T-helper 1 cell treated with Interleukin-12 subunit alpha and Interleukin-12 subunit beta and Interleukin-4 antibody, amounts not matched to agents 30 μg/mL and 1 μg/mL, for 36 hours (primary cell): ENCODE data around the gene LPCAT1.
"Not testable (repeated sequence)": the region's sequence is repeated elsewhere in the genome, so short reads cannot be mapped to it uniquely, and the experiment has no call there.

Source experiments
- H3K27ac Mint-ChIP-seq: one replicate; pipeline ENCODE4 v1.8.0; 2021; ENCODE audit warnings: mild to moderate bottlenecking, mixed read lengths
- H3K27me3 Mint-ChIP-seq: one replicate; pipeline ENCODE4 v1.8.0; 2021; ENCODE audit warnings: low read depth, mixed read lengths
- H3K36me3 Mint-ChIP-seq: one replicate; pipeline ENCODE4 v1.8.0; 2021; ENCODE audit warnings: low read depth, mixed read lengths
- H3K4me1 Mint-ChIP-seq: one replicate; pipeline ENCODE4 v1.8.0; 2021; ENCODE audit warnings: low read depth, mixed read lengths
- H3K4me3 Mint-ChIP-seq: one replicate; pipeline ENCODE4 v1.8.0; 2021; ENCODE audit warnings: mild to moderate bottlenecking, moderate library complexity, mixed read lengths
- H3K9me3 Mint-ChIP-seq: one replicate; pipeline ENCODE4 v1.8.0; 2021; ENCODE audit warnings: mixed read lengths

LPCAT1 gene

GRCh38 chr5:1437226-1437829 is 86.4 kb downstream of the LPCAT1 start:
- Mint-ChIP-seq H3K9me3 (peaks cover 11% of the 10 kb centered on the region), H3K36me3 (no peaks in the 10 kb centered on the region), H3K4me1 (no peaks in the 10 kb centered on the region), H3K4me3 (no peak overlapping the region), H3K27ac (no peak overlapping the region), H3K27me3 (no peaks in the 10 kb centered on the region)

DNA sequence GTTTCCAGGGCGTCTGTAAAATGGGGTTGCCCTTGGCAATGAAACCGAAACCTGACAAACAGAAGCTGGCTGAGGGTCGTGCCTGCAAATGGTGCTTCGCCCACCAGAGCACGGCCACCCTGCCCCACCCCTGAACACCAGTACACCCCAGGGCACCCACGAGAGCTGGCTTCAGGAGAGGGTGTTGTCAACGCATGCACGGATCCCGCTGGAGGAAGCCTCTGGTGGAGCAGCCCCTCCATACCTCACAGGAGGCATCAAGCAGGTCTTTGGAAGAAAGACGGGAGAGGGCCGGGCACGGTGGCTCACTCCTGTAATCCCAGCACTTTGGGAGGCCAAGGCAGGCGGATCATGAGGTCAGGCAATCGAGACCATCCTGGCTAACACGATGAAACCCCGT is 87.1 kb downstream of the LPCAT1 start:
- H3K9me3 Mint-ChIP-seq, result peaks cover 11% of the 10 kb centered on the region
- no peaks in the 10 kb centered on the region for H3K36me3 Mint-ChIP-seq
- H3K27ac Mint-ChIP-seq, result no peak overlapping the region
- H3K27me3 Mint-ChIP-seq, result no peaks in the 10 kb centered on the region
- no peaks in the 10 kb centered on the region for H3K4me1 Mint-ChIP-seq
- H3K4me3 Mint-ChIP-seq, result no peak overlapping the region

DNA sequence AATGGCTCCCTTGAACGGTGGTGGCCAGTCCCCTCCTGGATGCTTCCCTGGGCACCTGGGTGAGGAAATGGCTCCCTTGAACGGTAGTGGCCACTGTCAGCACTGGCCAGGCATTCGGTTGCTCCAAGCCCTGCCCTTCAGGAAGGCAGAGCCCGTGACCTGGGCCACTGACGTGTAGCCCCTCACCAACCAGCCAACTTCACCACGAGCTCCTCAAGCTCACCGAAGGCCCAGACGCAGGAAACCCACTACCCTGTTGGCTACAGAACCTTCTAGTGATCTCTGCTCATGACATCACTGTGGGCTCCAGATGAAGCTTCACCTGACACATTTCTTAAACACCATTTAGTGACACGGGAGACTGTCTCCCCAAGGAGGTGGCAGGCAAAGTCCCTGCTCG is 87.7 kb downstream of the LPCAT1 start:
- no peaks in the 10 kb centered on the region for H3K4me1 Mint-ChIP-seq

GRCh38 chr5:1435369-1435768 is 88.4 kb downstream of the LPCAT1 start:
- Mint-ChIP-seq H3K9me3 (peaks cover 16% of the 10 kb centered on the region), H3K27ac (no peak overlapping the region), H3K36me3 (no peaks in the 10 kb centered on the region), H3K27me3 (no peaks in the 10 kb centered on the region), H3K4me1 (no peaks in the 10 kb centered on the region), H3K4me3 (no peak overlapping the region)

More for the DNA sequence above, 87.7 kb downstream of the LPCAT1 start:
- peaks cover 11% of the 10 kb centered on the region for H3K9me3 Mint-ChIP-seq
- no peaks in the 10 kb centered on the region for H3K27me3 Mint-ChIP-seq
- no peaks in the 10 kb centered on the region for H3K36me3 Mint-ChIP-seq
- no peak overlapping the region for H3K4me3 Mint-ChIP-seq
- no peak overlapping the region for H3K27ac Mint-ChIP-seq

DNA sequence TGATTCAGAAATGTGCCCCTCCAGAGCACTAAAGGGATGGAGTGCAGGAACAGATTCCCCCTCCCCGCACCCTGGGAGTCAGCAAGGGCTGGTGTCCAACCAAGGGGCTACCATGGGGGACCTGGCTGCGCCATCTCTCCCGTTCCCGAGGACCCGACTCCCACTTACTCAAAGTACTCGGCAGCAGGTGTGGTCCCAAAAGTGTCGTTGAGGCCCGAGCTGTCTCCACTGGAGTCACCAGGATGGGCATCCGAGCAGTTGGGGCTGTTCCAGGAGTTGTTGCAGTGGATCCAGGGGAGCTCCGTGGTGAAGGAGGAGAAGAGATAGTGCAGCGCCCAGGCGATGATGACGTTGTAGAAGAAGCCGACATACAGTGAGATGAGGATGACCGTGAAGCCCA is 91.5 kb downstream of the LPCAT1 start:
- Mint-ChIP-seq H3K36me3 (peaks cover 5% of the 10 kb centered on the region), H3K27ac (no peak overlapping the region), H3K9me3 (peaks cover 40% of the 10 kb centered on the region), H3K27me3 (no peaks in the 10 kb centered on the region), H3K4me3 (no peak overlapping the region), H3K4me1 (no peaks in the 10 kb centered on the region)

DNA sequence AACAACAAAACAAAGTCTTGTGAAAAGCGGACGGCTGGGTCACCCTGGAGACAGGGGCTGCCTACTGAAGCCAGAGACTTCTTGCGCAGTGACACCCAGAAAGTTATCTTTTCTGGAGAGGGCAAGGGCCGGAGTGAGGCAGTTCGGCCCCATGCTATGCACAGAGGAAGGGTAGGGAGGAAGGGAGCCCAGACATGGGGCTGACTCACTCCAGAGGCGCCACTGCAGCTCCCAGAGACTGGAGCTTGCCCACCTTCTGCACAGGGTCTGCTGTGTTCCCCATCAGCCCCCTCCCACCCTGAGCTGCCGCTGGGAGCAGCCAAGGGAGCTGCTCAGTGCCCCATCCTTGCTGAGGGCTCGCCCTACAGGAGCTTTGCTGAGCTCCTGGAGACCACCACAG is 91.9 kb downstream of the LPCAT1 start:
- H3K36me3 Mint-ChIP-seq, result peaks cover 5% of the 10 kb centered on the region
- no peak overlapping the region for H3K27ac Mint-ChIP-seq
- no peaks in the 10 kb centered on the region for H3K27me3 Mint-ChIP-seq
- no peaks in the 10 kb centered on the region for H3K4me1 Mint-ChIP-seq
- peaks cover 44% of the 10 kb centered on the region for H3K9me3 Mint-ChIP-seq
- H3K4me3 Mint-ChIP-seq, result no peak overlapping the region

GRCh38 chr5:1431021-1431811 is 92.5 kb downstream of the LPCAT1 start:
- no peaks in the 10 kb centered on the region for H3K27me3 Mint-ChIP-seq
- H3K36me3 Mint-ChIP-seq, result peaks cover 5% of the 10 kb centered on the region
- H3K9me3 Mint-ChIP-seq, result peaks cover 50% of the 10 kb centered on the region
- H3K4me1 Mint-ChIP-seq, result no peaks in the 10 kb centered on the region
- no peak overlapping the region for H3K27ac Mint-ChIP-seq
- no peak overlapping the region for H3K4me3 Mint-ChIP-seq

GRCh38 chr5:1430121-1430795 is 93.5 kb downstream of the LPCAT1 start:
- Mint-ChIP-seq H3K9me3 (peaks cover 60% of the 10 kb centered on the region), H3K4me1 (no peaks in the 10 kb centered on the region), H3K27me3 (no peaks in the 10 kb centered on the region), H3K4me3 (no peak overlapping the region), H3K27ac (no peak overlapping the region), H3K36me3 (peaks cover 5% of the 10 kb centered on the region)

DNA sequence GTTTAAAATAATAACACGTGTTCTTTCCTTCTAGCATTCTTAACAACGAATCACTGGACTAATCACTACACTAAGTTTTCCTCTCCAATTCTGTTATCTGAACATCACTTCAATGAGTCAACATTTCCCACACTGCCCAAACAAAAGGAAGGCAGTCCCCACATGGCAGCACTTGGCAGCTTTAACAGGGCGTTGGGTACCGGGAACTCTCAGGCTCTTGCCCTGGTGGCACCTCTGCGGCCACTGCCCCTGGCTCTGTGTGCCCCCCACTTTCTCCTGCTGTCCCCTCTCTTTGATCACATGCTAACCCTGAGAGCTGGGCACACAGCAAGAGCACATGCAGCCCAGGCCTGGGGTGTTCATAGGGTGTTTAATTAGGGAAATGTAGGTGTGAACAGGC is 94.3 kb downstream of the LPCAT1 start:
- no peak overlapping the region for H3K4me3 Mint-ChIP-seq
- H3K4me1 Mint-ChIP-seq, result no peaks in the 10 kb centered on the region
- peaks cover 64% of the 10 kb centered on the region for H3K9me3 Mint-ChIP-seq
- no peaks in the 10 kb centered on the region for H3K27me3 Mint-ChIP-seq
- H3K27ac Mint-ChIP-seq, result no peak overlapping the region
- H3K36me3 Mint-ChIP-seq, result peaks cover 5% of the 10 kb centered on the region

GRCh38 chr5:1429066-1429465 is 94.7 kb downstream of the LPCAT1 start:
- Mint-ChIP-seq H3K36me3 (peaks cover 5% of the 10 kb centered on the region), H3K27ac (no peak overlapping the region), H3K9me3 (peaks cover 68% of the 10 kb centered on the region), H3K4me1 (no peaks in the 10 kb centered on the region), H3K27me3 (no peaks in the 10 kb centered on the region), H3K4me3 (no peak overlapping the region)

DNA sequence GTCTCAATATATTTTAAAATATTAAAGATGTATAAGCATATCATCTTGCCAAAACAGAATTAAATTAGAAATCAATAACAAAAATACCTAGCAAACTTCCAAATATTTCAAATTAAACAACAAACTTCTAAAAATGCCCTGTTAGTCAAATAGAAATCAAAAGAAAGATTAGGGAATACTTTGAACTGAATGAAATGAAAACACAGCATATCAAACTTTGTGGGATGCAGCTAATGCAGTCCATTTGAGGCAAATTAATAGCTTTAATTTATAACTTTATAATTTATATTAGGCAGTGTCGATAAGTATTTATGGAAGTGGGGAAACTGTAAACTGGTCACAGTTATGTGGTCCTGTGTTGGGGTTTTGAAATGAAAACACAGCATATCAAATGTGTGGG is 95.7 kb downstream of the LPCAT1 start:
- no peaks in the 10 kb centered on the region for H3K4me1 Mint-ChIP-seq
- H3K36me3 Mint-ChIP-seq, result peaks cover 5% of the 10 kb centered on the region
- no peaks in the 10 kb centered on the region for H3K27me3 Mint-ChIP-seq
- H3K4me3 Mint-ChIP-seq, result no peak overlapping the region
- H3K9me3 Mint-ChIP-seq, result peaks cover 62% of the 10 kb centered on the region
- H3K27ac Mint-ChIP-seq, result no peak overlapping the region

GRCh38 chr5:1424716-1425115 is 99.0 kb downstream of the LPCAT1 start:
- Mint-ChIP-seq H3K4me3 (no peak overlapping the region), H3K27me3 (no peaks in the 10 kb centered on the region), H3K9me3 (peaks cover 47% of the 10 kb centered on the region), H3K27ac (no peak overlapping the region), H3K36me3 (peaks cover 5% of the 10 kb centered on the region), H3K4me1 (no peaks in the 10 kb centered on the region)

DNA sequence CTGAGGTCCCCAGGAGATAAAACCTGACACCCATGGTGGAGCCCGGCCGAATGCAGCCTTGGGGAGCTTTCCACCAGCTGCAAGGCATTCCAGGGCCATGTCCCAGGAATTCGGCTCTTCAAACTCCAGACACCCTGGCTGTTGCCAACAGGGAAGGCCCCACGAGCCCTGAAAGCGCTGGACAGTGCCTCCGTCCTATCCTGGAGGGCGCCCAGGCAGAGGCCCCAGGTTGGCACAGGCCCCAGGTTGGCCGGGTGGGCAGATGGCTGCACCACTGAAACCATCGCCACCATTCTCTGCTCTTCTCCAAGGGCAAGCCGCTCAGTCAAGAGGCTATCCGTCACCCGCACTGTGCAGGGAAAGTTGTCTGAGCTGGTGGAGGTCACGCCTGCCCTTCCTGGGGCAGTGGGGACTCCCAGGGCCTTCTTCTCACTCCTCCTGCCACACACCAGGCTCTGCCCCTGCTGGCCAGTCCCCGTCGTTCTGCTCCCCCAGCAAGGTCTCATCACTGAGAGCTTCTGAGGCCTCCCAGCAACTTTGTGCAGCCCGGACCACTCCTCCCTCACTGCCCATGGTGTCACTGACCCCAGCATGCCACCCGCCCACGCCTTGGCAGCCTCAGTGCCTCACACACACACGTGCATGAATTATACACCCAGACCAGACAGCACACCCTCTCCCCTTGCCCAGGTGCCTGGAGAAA is 99.7 kb downstream of the LPCAT1 start:
- Mint-ChIP-seq H3K4me1 (no peaks in the 10 kb centered on the region), H3K9me3 (peaks cover 41% of the 10 kb centered on the region), H3K36me3 (peaks cover 2% of the 10 kb centered on the region), H3K27me3 (no peaks in the 10 kb centered on the region), H3K27ac (no peak overlapping the region), H3K4me3 (no peak overlapping the region)

GRCh38 chr5:1422522-1422921 is 101.2 kb downstream of the LPCAT1 start:
- not testable (repeated sequence) for H3K27ac Mint-ChIP-seq, H3K4me3 Mint-ChIP-seq, H3K4me1 Mint-ChIP-seq, H3K36me3 Mint-ChIP-seq, H3K27me3 Mint-ChIP-seq
- H3K9me3 Mint-ChIP-seq, result peaks cover 33% of the 10 kb centered on the region
